Non-pigmented ciliary epithelial cell (primary cell): Measurements from ENCODE around the gene PRXL2C.
"Not testable (repeated sequence)": the region's sequence is repeated elsewhere in the genome, so short reads cannot be mapped to it uniquely, and the experiment has no call there.

Experiments
- DNase-seq: peaks from one replicate; pipeline ENCODE4 v3.0.0-alpha.2; 2010; ENCODE audit warnings: low read depth

PRXL2C gene

GRCh38 chr9:96655198-96655851, at the start of gene PRXL2C:
TSS of gene PRXL2C (minus strand) at chr9:96655317. CDS start at chr9:96655281, 36 bp downstream.
- DNase-seq, result no peak

- not testable (repeated sequence) for DNase-seq
Measured at GRCh38 chr9:96700721-96701375, 45.7 kb upstream of the PRXL2C start.

- no peak for DNase-seq
Measured at GRCh38 chr9:96691326-96691725, 36.2 kb upstream of the PRXL2C start.

GRCh38 chr9:96688745-96689464, 33.8 kb upstream of the PRXL2C start:
- no peak for DNase-seq

- no peak for DNase-seq
Measured at GRCh38 chr9:96688187-96688586, 33.1 kb upstream of the PRXL2C start.

GRCh38 chr9:96686638-96687335, 31.7 kb upstream of the PRXL2C start:
- DNase-seq, result peak; percentile 34

- DNase-seq, result no peak
Measured at GRCh38 chr9:96680812-96681499, 25.8 kb upstream of the PRXL2C start.

GRCh38 chr9:96674906-96675538, 19.9 kb upstream of the PRXL2C start:
- DNase-seq, result no peak

GRCh38 chr9:96673786-96674185, 18.7 kb upstream of the PRXL2C start:
- not testable (repeated sequence) for DNase-seq

- no peak for DNase-seq
Measured at GRCh38 chr9:96668868-96669534, 13.9 kb upstream of the PRXL2C start.

GRCh38 chr9:96667363-96667728, 12.2 kb upstream of the PRXL2C start:
- no peak for DNase-seq

- DNase-seq, result peak; percentile 43
Measured at GRCh38 chr9:96666653-96667362, 11.7 kb upstream of the PRXL2C start.

GRCh38 chr9:96665789-96666188, 10.7 kb upstream of the PRXL2C start:
- no peak for DNase-seq

GRCh38 chr9:96663506-96664120, 8.5 kb upstream of the PRXL2C start:
- no peak for DNase-seq

- peak; percentile 54 for DNase-seq
Measured at GRCh38 chr9:96661711-96662110, 6.6 kb upstream of the PRXL2C start.

- no peak for DNase-seq
Measured at GRCh38 chr9:96660692-96661248, 5.7 kb upstream of the PRXL2C start.

- DNase-seq, result peak; percentile 55
Measured at GRCh38 chr9:96654450-96655197, 493 bp downstream of the PRXL2C start.

GRCh38 chr9:96651626-96652025, 3.5 kb downstream of the PRXL2C start:
- DNase-seq, result no peak
